Body of pancreas (tissue), 4 donors: Measurements from ENCODE around the gene SEPTIN5.

Experiments used
- CTCF ChIP-seq, 7 experiments: fragments of 450-650 bp in 4 of 7; fragments of 200-600 bp in 3 of 7; sonication (generic) in 3 of 7; IDR thresholded peaks; one replicate each; pipeline ENCODE4 v1.5.1; 2016 to 2019; ENCODE audit warnings: antibody characterized with exemption in 7 of 7
- POLR2A ChIP-seq, 3 donors: fragments of 450-650 bp; IDR thresholded peaks; one replicate each; pipeline ENCODE4 v1.6.1; 2016; ENCODE audit warnings: antibody characterized with exemption in 3 of 3, mild to moderate bottlenecking in 2 of 3

- TF ChIP-seq CTCF (IDR thresholded peaks at IDR 0.05) (no peak), POLR2A (IDR thresholded peaks at IDR 0.05) (no peak)
Measured at GRCh38 chr22:19667872-19668740, 46.2 kb upstream of the SEPTIN5 start.
